GM15510 (cell line): ENCODE measurements around the gene ARL5C.

ENCODE experiments used
- POLR2A ChIP-seq: IDR thresholded peaks from 3 replicates; pipeline ENCODE4 v1.6.1; 2011; ENCODE audit warnings: borderline replicate concordance; ENCODE audit not compliant: insufficient read length; ENCODE audit errors: extremely low read depth

ARL5C gene

DNA sequence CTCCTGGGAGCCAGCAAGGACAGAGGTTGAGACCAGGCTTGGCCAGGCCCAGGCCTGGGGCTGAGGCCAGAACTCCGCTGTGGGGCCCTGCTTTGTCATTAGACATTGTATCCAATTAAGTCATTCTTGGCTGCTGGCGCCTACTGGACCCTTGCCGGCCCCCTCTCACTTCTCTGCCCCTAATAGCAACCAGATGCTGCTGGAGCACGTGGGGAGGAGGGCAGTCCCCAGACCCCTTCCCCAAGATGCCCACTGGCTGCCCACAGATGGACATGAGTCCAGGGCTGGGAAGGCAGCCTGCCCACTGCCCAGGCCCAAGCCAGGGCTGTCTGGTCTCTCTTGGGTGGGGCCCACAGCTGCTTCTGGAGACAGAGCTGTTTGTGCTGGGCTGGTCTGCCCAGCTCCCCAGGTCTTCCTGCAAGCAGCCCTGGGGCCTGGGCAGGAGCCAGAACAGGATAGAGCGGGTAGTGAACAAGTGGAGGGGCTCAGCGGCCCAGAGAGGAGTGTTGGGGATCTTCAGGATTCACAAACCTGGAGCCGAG lies 22.3 kb downstream of the ARL5C start:
- TF ChIP-seq POLR2A: no peak

GRCh38 chr17:39141915-39142664 lies 23.9 kb downstream of the ARL5C start:
- no peak for TF ChIP-seq POLR2A

- TF ChIP-seq POLR2A: no peak
These were observed 24.7 kb downstream of the ARL5C start for GRCh38 chr17:39141294-39141693.

DNA sequence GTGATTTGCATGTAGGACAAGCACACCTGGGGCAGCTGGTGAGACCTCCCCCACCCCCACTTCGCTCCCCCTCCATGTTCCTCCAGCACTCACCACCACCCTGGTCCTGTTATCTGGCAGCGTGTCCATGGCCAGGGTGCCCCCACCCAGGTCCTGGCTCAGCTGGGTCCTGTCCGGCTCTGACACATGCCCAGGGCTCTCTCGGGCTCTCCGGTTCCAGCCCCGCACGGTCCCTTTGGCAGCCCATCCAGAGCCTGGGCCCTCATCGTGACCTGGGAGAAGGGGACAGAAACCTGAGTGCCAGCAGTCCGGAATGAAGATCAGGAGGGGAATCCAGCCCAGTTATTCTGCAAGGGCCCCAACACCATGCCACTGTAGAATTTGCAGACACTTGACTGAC lies 26.4 kb downstream of the ARL5C start:
- no peak for TF ChIP-seq POLR2A

DNA sequence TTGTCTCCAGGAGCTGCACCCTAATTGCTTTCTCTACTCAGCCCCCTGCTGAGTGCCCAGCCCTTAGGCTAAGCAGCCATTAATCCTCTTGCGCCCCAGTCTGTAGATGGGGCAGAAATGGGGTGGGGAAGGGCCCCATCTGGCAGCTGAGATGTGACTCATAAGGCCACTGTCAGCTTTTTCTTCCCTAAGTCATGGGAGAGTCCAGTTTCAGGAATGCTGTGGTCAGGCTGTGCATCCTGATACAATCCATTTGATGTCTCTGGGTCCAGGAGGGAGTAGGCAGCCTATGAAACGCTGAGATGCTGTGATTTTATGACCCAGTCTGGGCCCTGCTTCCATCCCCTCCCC lies 26.8 kb downstream of the ARL5C start:
- TF ChIP-seq POLR2A: no peak

DNA sequence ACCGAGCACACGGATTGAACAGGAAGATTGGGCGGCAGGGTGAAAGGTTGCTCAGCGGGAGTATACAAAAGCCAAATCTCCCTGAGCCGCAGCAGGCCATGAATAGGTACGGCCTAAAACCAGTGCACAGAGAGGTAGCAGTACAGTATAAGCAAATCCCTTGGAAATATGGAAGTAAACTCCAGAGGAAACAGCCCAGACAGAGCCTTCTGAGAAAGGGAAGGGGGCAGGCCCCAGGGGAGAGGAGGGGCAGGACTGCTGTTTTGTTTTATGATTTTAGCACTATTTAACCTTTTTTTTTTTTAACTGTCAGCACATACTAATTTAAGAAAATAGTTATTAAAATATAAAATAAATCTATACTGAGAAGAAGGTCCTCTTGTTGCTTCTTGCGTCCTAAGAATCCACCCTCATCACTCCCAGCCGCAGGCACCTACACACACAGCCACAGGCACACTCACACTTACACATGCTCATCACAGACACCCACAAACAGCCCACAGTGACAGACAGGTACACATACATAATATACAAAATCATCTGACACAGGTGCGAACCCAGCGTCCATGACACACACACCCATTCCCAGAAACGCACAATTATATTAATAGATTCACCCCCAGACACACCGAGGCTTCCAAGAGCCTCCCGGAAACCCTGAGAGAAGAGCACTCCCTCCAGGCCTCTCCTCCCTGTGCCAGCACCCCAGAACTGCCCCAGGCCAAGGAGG lies 27.4 kb downstream of the ARL5C start:
- no peak for TF ChIP-seq POLR2A

DNA sequence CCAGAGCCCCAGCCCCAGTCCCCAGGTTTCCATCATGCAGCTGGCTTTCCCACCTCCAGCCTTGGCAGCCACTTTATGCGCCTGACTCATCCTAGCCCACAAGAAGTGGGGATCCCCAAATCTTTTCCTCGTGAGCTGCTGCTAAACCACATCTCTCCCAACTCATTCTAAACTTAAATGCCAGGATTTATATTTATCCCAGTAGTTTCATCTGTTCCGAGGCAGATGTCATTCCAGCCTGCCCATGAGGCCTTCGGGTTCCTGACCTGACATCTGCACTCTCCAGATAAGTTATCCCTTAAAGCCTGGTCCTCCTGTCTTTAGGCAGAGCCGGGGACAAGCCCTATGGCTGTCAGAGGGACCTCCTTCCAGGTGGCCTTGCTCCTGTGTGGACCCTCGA lies 31.1 kb downstream of the ARL5C start:
- TF ChIP-seq POLR2A: no peak

DNA sequence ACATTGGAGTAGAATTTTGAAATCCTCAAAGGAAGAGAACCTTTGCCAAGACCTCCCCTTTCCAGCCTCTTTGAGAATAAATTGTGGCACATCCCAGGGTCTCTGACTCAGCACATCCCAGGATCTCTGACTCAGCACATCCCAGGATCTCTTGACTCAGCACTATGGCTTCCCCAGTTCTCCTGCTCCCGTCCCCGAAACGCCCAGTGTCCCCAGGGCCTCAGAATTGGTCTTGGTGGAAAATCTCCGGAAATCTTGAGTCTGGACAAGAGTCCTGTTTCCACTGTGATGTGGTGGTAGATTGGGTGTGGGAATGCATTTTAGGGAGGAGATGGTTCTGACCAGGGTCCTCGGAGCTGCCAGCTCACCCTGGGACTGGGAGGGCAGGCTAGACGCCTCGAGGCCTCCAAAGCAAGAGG lies 33.8 kb downstream of the ARL5C start:
- TF ChIP-seq POLR2A: no peak

DNA sequence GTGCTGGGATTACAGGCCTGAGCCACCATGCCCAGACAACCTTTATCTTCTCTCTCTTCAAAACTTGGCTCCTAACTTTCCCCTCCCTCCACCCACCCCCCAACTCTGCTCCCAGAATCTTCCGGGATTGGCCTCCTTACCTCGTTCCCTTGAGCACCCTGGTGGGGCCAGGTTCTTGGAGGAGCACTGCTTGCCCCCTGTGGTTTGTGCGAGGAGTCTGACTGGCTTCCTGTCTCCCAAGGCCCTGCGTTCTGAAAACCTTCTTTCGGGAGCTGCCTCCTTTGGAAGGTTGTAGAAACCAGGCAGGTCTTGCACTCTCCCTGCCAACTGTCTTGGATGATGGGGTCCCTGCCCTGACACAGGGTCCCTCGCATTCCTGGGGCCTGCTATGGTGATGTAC lies 34.3 kb downstream of the ARL5C start:
- no peak for TF ChIP-seq POLR2A

DNA sequence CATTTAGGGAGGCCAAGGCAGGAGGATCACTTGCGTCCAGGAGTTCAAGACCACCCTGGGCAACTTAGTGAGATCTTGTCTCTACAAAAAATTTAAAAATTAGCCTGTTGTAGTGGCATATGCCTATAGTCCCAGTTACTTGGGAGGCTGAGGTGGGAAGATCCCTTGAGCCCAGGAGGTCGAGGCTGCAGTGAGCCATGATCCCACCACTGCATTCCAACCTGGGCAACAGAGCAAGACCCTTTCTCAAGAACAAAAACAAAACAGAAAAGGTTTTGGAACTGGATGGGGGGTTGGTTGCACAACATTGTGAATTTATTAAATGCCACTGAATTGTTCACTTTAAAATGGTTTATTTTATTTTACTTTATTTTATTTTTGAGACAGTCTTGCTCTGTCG lies 35.8 kb downstream of the ARL5C start:
- no peak for TF ChIP-seq POLR2A

DNA sequence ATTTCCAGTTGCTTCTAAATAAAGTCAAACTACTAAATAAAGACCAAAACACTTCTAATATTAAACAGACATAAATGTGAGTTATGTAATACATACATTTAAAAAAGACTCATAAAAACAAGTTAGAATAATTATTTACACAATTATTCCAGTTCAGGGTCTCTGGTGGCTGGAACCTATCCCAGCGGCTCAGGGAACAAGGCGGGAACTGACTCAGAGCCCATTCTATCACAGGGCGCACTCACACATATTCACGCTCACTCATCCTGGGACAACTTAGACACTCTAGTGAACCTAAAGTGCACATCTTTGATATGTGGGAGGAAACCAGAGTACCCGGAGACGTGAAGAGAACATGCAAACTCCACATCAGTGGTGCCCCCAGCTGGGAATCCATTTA lies 39.5 kb downstream of the ARL5C start:
- TF ChIP-seq POLR2A: no peak

DNA sequence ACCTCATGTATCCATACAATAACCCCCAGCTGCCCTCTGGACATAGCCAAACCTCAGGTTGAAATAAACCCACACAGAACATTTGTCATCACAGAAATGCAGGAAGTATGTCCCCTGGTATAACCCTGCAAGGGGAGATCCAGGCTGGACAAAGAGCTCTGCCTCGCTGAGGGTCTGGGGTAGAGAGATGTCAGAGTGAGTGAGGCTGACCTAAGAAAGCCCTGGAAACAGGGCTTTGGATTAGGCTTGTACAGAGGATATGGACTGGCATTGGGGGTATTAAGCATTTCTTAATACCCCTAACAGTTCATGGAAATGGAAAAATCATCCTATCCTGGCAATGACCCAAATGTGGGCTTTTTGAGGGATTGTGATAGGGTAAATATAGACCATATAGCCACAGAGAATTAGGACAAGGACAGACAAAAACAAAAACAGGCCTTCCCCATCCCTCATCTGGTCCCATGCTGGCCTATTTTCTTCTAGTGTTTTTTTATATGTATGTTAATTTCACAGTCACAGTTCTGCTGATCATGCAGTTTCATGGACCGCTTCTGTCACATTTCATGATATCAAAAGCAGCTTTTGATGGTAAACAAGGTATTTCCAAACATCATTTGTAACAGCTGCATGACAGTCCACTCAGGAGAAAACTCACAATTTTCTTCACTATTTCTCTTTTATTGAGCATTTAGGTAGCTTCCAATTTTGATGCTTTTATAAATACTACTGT lies 40.7 kb downstream of the ARL5C start:
- TF ChIP-seq POLR2A: no peak

- no peak for TF ChIP-seq POLR2A
These were observed 42.3 kb downstream of the ARL5C start for GRCh38 chr17:39123627-39124026.

DNA sequence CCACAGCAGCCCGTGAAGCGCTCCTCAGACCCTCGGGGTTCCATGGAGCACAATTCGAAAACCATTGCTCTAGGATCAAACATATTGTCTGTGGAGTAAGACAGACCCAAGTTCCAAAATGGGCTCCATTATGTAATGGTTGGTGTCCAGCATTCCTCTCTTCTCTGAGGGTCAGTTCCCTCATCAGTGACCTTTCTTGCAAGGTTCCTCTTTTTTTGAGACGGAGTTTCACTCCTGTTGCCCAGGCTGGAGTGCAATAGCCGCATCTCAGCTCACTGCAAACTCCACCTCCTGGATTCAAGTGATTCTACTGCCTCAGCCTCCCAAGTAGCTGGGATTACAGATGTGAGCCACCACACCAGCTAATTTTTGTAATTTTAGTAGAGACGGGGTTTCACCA lies 43.0 kb downstream of the ARL5C start:
- TF ChIP-seq POLR2A: no peak

DNA sequence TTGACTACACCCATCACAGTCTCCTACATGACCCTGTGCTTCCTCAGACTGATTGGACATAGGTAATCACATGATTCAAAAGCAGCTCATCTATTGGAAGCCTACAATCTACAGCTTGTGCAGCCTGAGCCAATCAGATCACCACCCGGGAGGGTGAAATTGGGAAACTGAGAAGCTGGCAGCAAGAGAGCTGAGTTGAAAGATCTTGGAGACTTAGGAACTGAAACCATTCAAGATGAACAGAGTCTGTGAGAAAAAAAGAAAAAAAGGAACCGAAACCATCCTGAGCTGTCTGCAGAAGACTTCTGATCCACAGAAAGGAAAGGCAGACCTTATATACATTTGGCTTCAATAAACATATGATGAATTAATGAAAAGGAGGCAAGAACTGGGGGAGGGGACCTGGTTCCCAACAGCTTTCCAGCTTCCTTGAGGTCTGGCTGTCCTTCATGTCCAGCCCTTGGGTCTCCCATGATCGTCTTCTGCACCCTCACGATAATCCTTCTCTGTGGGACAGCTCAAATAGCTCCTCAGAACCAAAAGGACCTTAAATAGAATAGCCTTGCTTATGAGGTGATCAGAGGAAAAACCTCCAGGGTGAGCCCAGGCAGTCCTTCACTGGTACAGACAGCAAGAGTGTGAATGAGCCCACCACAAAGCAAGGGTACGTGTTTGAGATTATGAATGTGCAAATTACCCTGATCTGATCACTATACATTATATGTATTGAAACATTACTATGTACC lies 47.1 kb downstream of the ARL5C start:
- TF ChIP-seq POLR2A: no peak

- no peak for TF ChIP-seq POLR2A
These were observed 49.7 kb downstream of the ARL5C start for GRCh38 chr17:39116224-39116623.

GRCh38 chr17:39115135-39115534 lies 50.8 kb downstream of the ARL5C start:
- no peak for TF ChIP-seq POLR2A
